WTC11 (cell line): ENCODE results near the gene PDIK1L. TPM values are rescaled to one million over a fixed set of nuclear protein-coding genes. Genes with fewer than 3 reads are reported as not detected.

ENCODE experiments used
- ATAC-seq: fragments of 200-7000 bp; cut with Tn5 transposase; 2 replicates; pipeline ENCODE4 v1.10.0; 2021; ENCODE audit warnings: mild to moderate bottlenecking, moderate library complexity
- CTCF ChIA-PET: fragments of 300-600 bp; sonication (Branson Sonifier 250); formaldehyde crosslinking; loops from one replicate; lab custom pipeline; 2021; ENCODE audit warnings: antibody characterized with exemption; lab: Charles Lee
- POLR2A ChIA-PET: fragments of 350-600 bp; sonication (Branson Sonifier 250); formaldehyde crosslinking; loops from one replicate; lab custom pipeline; 2021; ENCODE audit warnings: antibody characterized with exemption; lab: Charles Lee
- DNase-seq: peaks from one replicate; pipeline ENCODE4 v3.0.0; 2021; ENCODE audit warnings: low spot score
- H3K27ac Mint-ChIP-seq: 2 replicates; pipeline ENCODE4 v1.8.0; 2021; ENCODE audit warnings: mixed read lengths
- H3K27me3 Mint-ChIP-seq: 2 replicates; pipeline ENCODE4 v1.8.0; 2021; ENCODE audit warnings: low read depth, mild to moderate bottlenecking, moderate library complexity, mixed read lengths
- H3K36me3 Mint-ChIP-seq: 2 replicates; pipeline ENCODE4 v1.8.0; 2021; ENCODE audit warnings: mixed read lengths
- H3K4me1 Mint-ChIP-seq: 2 replicates; pipeline ENCODE4 v1.8.0; 2022; ENCODE audit warnings: mixed read lengths
- H3K4me3 Mint-ChIP-seq: 2 replicates; pipeline ENCODE4 v1.8.0; 2021; ENCODE audit warnings: mild to moderate bottlenecking, moderate library complexity, mixed read lengths
- H3K9me3 Mint-ChIP-seq: 2 replicates; pipeline ENCODE4 v1.8.0; 2021; ENCODE audit warnings: mixed read lengths
- CREB1 ChIP-seq: sonication (generic); formaldehyde crosslinking; IDR thresholded peaks from 2 replicates; pipeline ENCODE4 v1.8.0; 2023; ENCODE audit warnings: mild to moderate bottlenecking, missing genetic modification reagents
- FOXP4 ChIP-seq: sonication (generic); formaldehyde crosslinking; IDR thresholded peaks from 2 replicates; pipeline ENCODE4 v1.8.0; 2022; ENCODE audit warnings: mild to moderate bottlenecking, missing genetic modification reagents
- GABPB1 ChIP-seq: sonication (generic); formaldehyde crosslinking; IDR thresholded peaks from 2 replicates; pipeline ENCODE4 v1.8.1; 2023; ENCODE audit warnings: mild to moderate bottlenecking, missing genetic modification reagents
- GRHL2 ChIP-seq: fragments of 250-450 bp; sonication (Bioruptor Pico); IDR thresholded peaks from 2 replicates; pipeline ENCODE4 v1.8.0; 2022; ENCODE audit warnings: mild to moderate bottlenecking, moderate library complexity; ENCODE audit not compliant: insufficient replicate concordance, severe bottlenecking
- NR3C1 ChIP-seq: sonication (generic); formaldehyde crosslinking; conservative IDR thresholded peaks from 2 replicates; pipeline ENCODE4 v1.8.1; 2023; ENCODE audit warnings: low read depth, mild to moderate bottlenecking, missing genetic modification reagents
- OVOL2 ChIP-seq: fragments of 250-450 bp; sonication (Bioruptor Pico); IDR thresholded peaks from 2 replicates; pipeline ENCODE4 v1.9.0; 2021; ENCODE audit warnings: mild to moderate bottlenecking, borderline replicate concordance
- PRDM15 ChIP-seq: sonication (generic); formaldehyde crosslinking; IDR thresholded peaks from 2 replicates; pipeline ENCODE4 v1.8.0; 2022; ENCODE audit warnings: missing genetic modification reagents
- SMAD4 ChIP-seq: sonication (generic); formaldehyde crosslinking; IDR thresholded peaks from 2 replicates; pipeline ENCODE4 v1.8.0; 2022; ENCODE audit warnings: mild to moderate bottlenecking, missing genetic modification reagents
- SOX15 ChIP-seq: fragments of 250-450 bp; sonication (Bioruptor Pico); IDR thresholded peaks from 2 replicates; pipeline ENCODE4 v1.9.0; 2021; ENCODE audit warnings: mild to moderate bottlenecking
- STAT6 ChIP-seq: sonication (generic); formaldehyde crosslinking; conservative IDR thresholded peaks from 2 replicates; pipeline ENCODE4 v1.8.1; 2023; ENCODE audit warnings: mild to moderate bottlenecking, low read depth, missing genetic modification reagents, moderate library complexity
- USF1 ChIP-seq: sonication (generic); formaldehyde crosslinking; IDR thresholded peaks from 2 replicates; pipeline ENCODE4 v1.8.0; 2022; ENCODE audit warnings: mild to moderate bottlenecking, missing genetic modification reagents
- ZBTB43 ChIP-seq: sonication (generic); formaldehyde crosslinking; IDR thresholded peaks from 2 replicates; pipeline ENCODE4 v1.8.1; 2023; ENCODE audit warnings: mild to moderate bottlenecking, missing genetic modification reagents
- ZNF138 ChIP-seq: sonication (generic); formaldehyde crosslinking; conservative IDR thresholded peaks from 2 replicates; pipeline ENCODE4 v1.8.1; 2022; ENCODE audit warnings: mild to moderate bottlenecking, moderate library complexity, missing genetic modification reagents
- ZNF219 ChIP-seq: sonication (generic); formaldehyde crosslinking; IDR thresholded peaks from 2 replicates; pipeline ENCODE4 v1.8.0; 2023; ENCODE audit warnings: missing genetic modification reagents, mild to moderate bottlenecking, borderline replicate concordance
- ZNF263 ChIP-seq: sonication (generic); formaldehyde crosslinking; IDR thresholded peaks from 2 replicates; pipeline ENCODE4 v1.8.1; 2022; ENCODE audit warnings: low read depth, mild to moderate bottlenecking, moderate library complexity, missing genetic modification reagents
- ZNF423 ChIP-seq: fragments of 250-450 bp; sonication (Bioruptor Pico); IDR thresholded peaks from 2 replicates; pipeline ENCODE4 v2.1.2; 2022; ENCODE audit warnings: mild to moderate bottlenecking, moderate library complexity
- total RNA-seq: library from RNA; stranded (reverse); gene quantifications from 3 replicates; pipeline ENCODE4 v1.2.3, GENCODE V29; 2021
- TF ChIP-seq, protein P1 (sequence below): sonication (generic); formaldehyde crosslinking; IDR thresholded peaks from 2 replicates; pipeline ENCODE4 v1.8.1; 2023; ENCODE audit warnings: mild to moderate bottlenecking, missing genetic modification reagents
- TF ChIP-seq, protein P2 (sequence below): fragments of 250-450 bp; sonication (Bioruptor Pico); IDR thresholded peaks from 2 replicates; pipeline ENCODE4 v1.8.0; 2021; ENCODE audit warnings: mild to moderate bottlenecking

PDIK1L gene
- total RNA-seq, 1 experiment from 2014 or later, result 5.5 TPM

DNA sequence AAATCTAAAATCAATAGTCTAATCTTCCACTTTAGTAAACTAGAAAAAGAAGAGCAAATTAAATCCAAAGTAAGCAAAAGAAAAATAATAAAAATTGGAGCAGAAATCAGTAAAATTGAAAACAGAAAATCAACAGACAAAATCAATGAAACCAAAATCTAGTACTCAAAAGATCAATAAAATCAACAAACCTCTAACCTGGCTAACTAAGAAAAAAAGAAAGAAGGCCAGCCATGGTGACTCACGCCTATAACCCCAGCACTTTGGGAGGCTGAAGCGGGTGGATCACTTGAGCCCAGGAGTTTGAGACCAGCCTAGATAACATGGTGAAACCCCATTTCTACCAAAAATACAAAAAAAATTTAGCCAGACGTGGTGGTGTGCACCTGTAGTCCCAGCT lies 22.8 kb downstream of the PDIK1L start (continued):
- TF ChIP-seq STAT6 (CRISPR knock-in tag) (no peak), ZNF138 (CRISPR knock-in tag) (no peak), GABPB1 (CRISPR knock-in tag) (no peak), FOXP4 (no peak)
- TF ChIP-seq, protein P1, sequence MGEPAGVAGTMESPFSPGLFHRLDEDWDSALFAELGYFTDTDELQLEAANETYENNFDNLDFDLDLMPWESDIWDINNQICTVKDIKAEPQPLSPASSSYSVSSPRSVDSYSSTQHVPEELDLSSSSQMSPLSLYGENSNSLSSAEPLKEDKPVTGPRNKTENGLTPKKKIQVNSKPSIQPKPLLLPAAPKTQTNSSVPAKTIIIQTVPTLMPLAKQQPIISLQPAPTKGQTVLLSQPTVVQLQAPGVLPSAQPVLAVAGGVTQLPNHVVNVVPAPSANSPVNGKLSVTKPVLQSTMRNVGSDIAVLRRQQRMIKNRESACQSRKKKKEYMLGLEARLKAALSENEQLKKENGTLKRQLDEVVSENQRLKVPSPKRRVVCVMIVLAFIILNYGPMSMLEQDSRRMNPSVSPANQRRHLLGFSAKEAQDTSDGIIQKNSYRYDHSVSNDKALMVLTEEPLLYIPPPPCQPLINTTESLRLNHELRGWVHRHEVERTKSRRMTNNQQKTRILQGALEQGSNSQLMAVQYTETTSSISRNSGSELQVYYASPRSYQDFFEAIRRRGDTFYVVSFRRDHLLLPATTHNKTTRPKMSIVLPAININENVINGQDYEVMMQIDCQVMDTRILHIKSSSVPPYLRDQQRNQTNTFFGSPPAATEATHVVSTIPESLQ (CRISPR knock-in tag), result no peak
- TF ChIP-seq, protein P2, sequence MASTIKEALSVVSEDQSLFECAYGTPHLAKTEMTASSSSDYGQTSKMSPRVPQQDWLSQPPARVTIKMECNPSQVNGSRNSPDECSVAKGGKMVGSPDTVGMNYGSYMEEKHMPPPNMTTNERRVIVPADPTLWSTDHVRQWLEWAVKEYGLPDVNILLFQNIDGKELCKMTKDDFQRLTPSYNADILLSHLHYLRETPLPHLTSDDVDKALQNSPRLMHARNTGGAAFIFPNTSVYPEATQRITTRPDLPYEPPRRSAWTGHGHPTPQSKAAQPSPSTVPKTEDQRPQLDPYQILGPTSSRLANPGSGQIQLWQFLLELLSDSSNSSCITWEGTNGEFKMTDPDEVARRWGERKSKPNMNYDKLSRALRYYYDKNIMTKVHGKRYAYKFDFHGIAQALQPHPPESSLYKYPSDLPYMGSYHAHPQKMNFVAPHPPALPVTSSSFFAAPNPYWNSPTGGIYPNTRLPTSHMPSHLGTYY (CRISPR knock-in tag), result no peak

- TF ChIP-seq ZBTB43 (CRISPR knock-in tag), result no peak
- no peak for TF ChIP-seq SOX15 (CRISPR knock-in tag)
- TF ChIP-seq PRDM15 (CRISPR knock-in tag), result no peak
- TF ChIP-seq GRHL2, result no peak
- no peak for TF ChIP-seq ZNF423 (CRISPR knock-in tag)
- TF ChIP-seq GABPB1 (CRISPR knock-in tag), result no peak
- no peak for TF ChIP-seq ZNF138 (CRISPR knock-in tag)
- no peak for TF ChIP-seq USF1 (CRISPR knock-in tag)
- TF ChIP-seq ZNF263, result no peak
- no peak for TF ChIP-seq SMAD4
- no peak for TF ChIP-seq CREB1
- TF ChIP-seq ZNF219 (CRISPR knock-in tag), result no peak
- no peak for TF ChIP-seq NR3C1 (CRISPR knock-in tag)
- TF ChIP-seq OVOL2, result no peak
- Mint-ChIP-seq H3K36me3 (no peaks in the 10 kb centered on the region), H3K4me1 (peaks cover 3% of the 10 kb centered on the region; the same call in 1 of the 2 replicates), H3K27me3 (peaks cover 7% of the 10 kb centered on the region; the same call in 1 of the 2 replicates), H3K4me3 (no peak overlapping the region), H3K9me3 (peaks cover 10% of the 10 kb centered on the region; the same call in 1 of the 2 replicates), H3K27ac (0 out of 2 replicates have a peak overlapping the region, but pooled peaks have one; percentile 60)
- ChIA-PET CTCF (interaction anchor here (0.7 to 1.7 kb wide), 13 partner anchors 9 to 278 kb away, joined by 3 to 9 read pairs (median 4); partner anchors contain the start of genes CATSPER4, CEP85, CNKSR1 and ZNF593), POLR2A (interaction anchor here (0.7 kb wide), 1 partner anchor 27 kb away, joined by 3 read pairs; the partner anchor contains the start of gene PDIK1L)
- no peak for DNase-seq
- no peak for ATAC-seq
Observed at GRCh38 chr1:26138974-26139558, 27.4 kb downstream of the PDIK1L start.
